ENCODE results near the gene HNRNPF. TPM values are rescaled to one million over a fixed set of nuclear protein-coding genes. Genes with fewer than 3 reads are reported as not detected.

Gene HNRNPF
- total RNA-seq, 1 donor from 2014 or later, result 101 TPM

- Histone ChIP-seq H3K36me3 (no peaks in the 10 kb centered on the region), H3K4me1 (no peaks in the 10 kb centered on the region), H3K4me3 (no peak overlapping the region), H3K9me3 (no peaks in the 10 kb centered on the region), H3K27me3 (no peaks in the 10 kb centered on the region), H3K27ac (no peak overlapping the region)
- TF ChIP-seq CTCF (IDR thresholded peaks at IDR 0.05), result no peak
- intact Hi-C loops (cut with DNase I), result no loop called here
- DNase-seq (ENCODE audit: low spot score in 2 of 2), result no peak
Observed at GRCh38 chr10:43347997-43348396, 61.0 kb downstream of the HNRNPF start.

GRCh38 chr10:43344051-43344450 lies 64.9 kb downstream of the HNRNPF start:
- no peaks in the 10 kb centered on the region for H3K4me1 ChIP-seq
- H3K4me3 ChIP-seq, result no peak overlapping the region
- H3K27ac ChIP-seq, result no peak overlapping the region
- H3K9me3 ChIP-seq, result no peaks in the 10 kb centered on the region
- intact Hi-C loops (cut with DNase I), result no loop called here
- TF ChIP-seq CTCF (IDR thresholded peaks at IDR 0.05), result no peak
- no peak for DNase-seq (ENCODE audit: low spot score in 2 of 2)
- no peaks in the 10 kb centered on the region for H3K27me3 ChIP-seq
- no peaks in the 10 kb centered on the region for H3K36me3 ChIP-seq

GRCh38 chr10:43343126-43343525 lies 65.9 kb downstream of the HNRNPF start:
- H3K27me3 ChIP-seq, result no peaks in the 10 kb centered on the region
- intact Hi-C loops (cut with DNase I), result no loop called here
- no peaks in the 10 kb centered on the region for H3K9me3 ChIP-seq
- no peak for TF ChIP-seq CTCF (IDR thresholded peaks at IDR 0.05)
- no peak overlapping the region for H3K4me3 ChIP-seq
- DNase-seq (ENCODE audit: low spot score in 2 of 2), result no peak
- no peak overlapping the region for H3K27ac ChIP-seq
- no peaks in the 10 kb centered on the region for H3K36me3 ChIP-seq
- no peaks in the 10 kb centered on the region for H3K4me1 ChIP-seq

GRCh38 chr10:43342279-43343125 lies 66.5 kb downstream of the HNRNPF start:
- no peak overlapping the region for H3K27ac ChIP-seq
- H3K4me1 ChIP-seq, result no peaks in the 10 kb centered on the region
- H3K36me3 ChIP-seq, result no peaks in the 10 kb centered on the region
- no peaks in the 10 kb centered on the region for H3K9me3 ChIP-seq
- no peak for DNase-seq (ENCODE audit: low spot score in 2 of 2)
- H3K4me3 ChIP-seq, result no peak overlapping the region
- intact Hi-C loops (cut with DNase I), result no loop called here
- no peak for TF ChIP-seq CTCF (IDR thresholded peaks at IDR 0.05)
- H3K27me3 ChIP-seq, result no peaks in the 10 kb centered on the region

- no peaks in the 10 kb centered on the region for H3K9me3 ChIP-seq
- no peak overlapping the region for H3K27ac ChIP-seq
- DNase-seq (ENCODE audit: low spot score in 2 of 2), result no peak
- TF ChIP-seq CTCF (IDR thresholded peaks at IDR 0.05), result no peak
- H3K4me3 ChIP-seq, result no peak overlapping the region
- no peaks in the 10 kb centered on the region for H3K36me3 ChIP-seq
- no peaks in the 10 kb centered on the region for H3K4me1 ChIP-seq
- intact Hi-C loops (cut with DNase I), result no loop called here
- no peaks in the 10 kb centered on the region for H3K27me3 ChIP-seq
Observed at GRCh38 chr10:43341450-43341849, 67.5 kb downstream of the HNRNPF start.

Data from ascending aorta (tissue), 2 donors.